ENCODE measurements around the gene NFYC.

Gene NFYC

DNA sequence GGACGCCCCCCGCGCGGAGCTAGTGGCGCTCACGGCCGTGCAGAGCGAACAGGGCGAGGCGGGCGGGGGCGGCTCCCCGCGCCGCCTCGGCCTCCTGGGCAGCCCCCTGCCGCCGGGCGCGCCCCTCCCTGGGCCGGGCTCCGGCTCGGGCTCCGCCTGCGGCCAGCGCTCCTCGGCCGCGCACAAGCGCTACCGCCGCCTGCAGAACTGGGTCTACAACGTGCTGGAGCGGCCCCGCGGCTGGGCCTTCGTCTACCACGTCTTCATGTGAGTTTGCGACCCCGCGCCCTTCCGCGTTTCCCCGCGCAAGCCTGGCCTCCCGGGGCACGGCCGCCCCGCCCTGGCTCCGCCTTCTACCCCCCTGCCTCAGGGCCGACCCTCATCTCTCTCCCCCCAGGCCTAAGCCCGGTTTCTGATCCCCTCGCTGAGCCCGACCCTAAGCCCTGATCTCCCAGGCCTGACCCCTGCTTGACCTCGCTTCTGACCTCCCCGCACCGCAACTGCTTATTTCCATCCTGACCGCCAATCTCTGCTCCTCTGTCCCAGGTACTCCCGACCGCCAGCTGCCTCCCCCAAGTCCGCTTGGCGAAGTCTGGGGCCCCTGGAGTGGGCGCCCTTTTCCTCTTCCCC, 92.8 kb downstream of the NFYC start (continued):
- TF ChIP-seq, protein P1, sequence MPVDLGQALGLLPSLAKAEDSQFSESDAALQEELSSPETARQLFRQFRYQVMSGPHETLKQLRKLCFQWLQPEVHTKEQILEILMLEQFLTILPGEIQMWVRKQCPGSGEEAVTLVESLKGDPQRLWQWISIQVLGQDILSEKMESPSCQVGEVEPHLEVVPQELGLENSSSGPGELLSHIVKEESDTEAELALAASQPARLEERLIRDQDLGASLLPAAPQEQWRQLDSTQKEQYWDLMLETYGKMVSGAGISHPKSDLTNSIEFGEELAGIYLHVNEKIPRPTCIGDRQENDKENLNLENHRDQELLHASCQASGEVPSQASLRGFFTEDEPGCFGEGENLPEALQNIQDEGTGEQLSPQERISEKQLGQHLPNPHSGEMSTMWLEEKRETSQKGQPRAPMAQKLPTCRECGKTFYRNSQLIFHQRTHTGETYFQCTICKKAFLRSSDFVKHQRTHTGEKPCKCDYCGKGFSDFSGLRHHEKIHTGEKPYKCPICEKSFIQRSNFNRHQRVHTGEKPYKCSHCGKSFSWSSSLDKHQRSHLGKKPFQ (tag by site-specific recombination; IDR thresholded peaks at IDR 0.05) = no peak
- TF ChIP-seq SCRT1 (tag by site-specific recombination; IDR thresholded peaks at IDR 0.05; ENCODE audit: borderline replicate concordance) (no peak), ZNF174 (tag by site-specific recombination; IDR thresholded peaks at IDR 0.05) (no peak), ZNF426 (tag by site-specific recombination; IDR thresholded peaks at IDR 0.05) (no peak), ZNF311 (tag by site-specific recombination; IDR thresholded peaks at IDR 0.05; ENCODE audit: borderline replicate concordance) (no peak), ZNF768 (tag by site-specific recombination; IDR thresholded peaks at IDR 0.05) (no peak), ZNF626 (tag by site-specific recombination; IDR thresholded peaks at IDR 0.05) (no peak), ZNF514 (tag by site-specific recombination; IDR thresholded peaks at IDR 0.05) (no peak), ZNF184 (tag by site-specific recombination; IDR thresholded peaks at IDR 0.05) (no peak), HIC1 (tag by site-specific recombination; IDR thresholded peaks at IDR 0.05) (no peak), HOXA7 (CRISPR knock-in tag; IDR thresholded peaks at IDR 0.05; ENCODE audit: borderline replicate concordance) (no peak), ZFP37 (tag by site-specific recombination; IDR thresholded peaks at IDR 0.05) (no peak), SETDB1 (IDR thresholded peaks at IDR 0.05; ENCODE audit: insufficient read length, low read length) (no peak), ZNF791 (tag by site-specific recombination; IDR thresholded peaks at IDR 0.05) (no peak), ZNF266 (tag by site-specific recombination; IDR thresholded peaks at IDR 0.05; ENCODE audit: low read depth) (no peak), ZXDB (tag by site-specific recombination; IDR thresholded peaks at IDR 0.05) (no peak), ZNF48 (tag by site-specific recombination; IDR thresholded peaks at IDR 0.05) (no peak), SP2 (tag by site-specific recombination; IDR thresholded peaks at IDR 0.05) (peak; percentile 38), ZBTB1 (tag by site-specific recombination; IDR thresholded peaks at IDR 0.05) (no peak), ZNF639 (tag by site-specific recombination; IDR thresholded peaks at IDR 0.05) (no peak), ZNF501 (tag by site-specific recombination; IDR thresholded peaks at IDR 0.05) (no peak), ZNF16 (tag by site-specific recombination; IDR thresholded peaks at IDR 0.05; ENCODE audit: low read depth) (no peak), ZNF585B (tag by site-specific recombination; IDR thresholded peaks at IDR 0.05) (no peak), ZNF148 (tag by site-specific recombination; IDR thresholded peaks at IDR 0.05; ENCODE audit: borderline replicate concordance) (no peak), ZNF549 (tag by site-specific recombination; IDR thresholded peaks at IDR 0.05) (no peak), ZNF132 (tag by site-specific recombination; IDR thresholded peaks at IDR 0.05; ENCODE audit: borderline replicate concordance) (no peak), KLF16 (tag by site-specific recombination; IDR thresholded peaks at IDR 0.05) (no peak), GFI1B (tag by site-specific recombination; IDR thresholded peaks at IDR 0.05) (no peak), ZNF600 (tag by site-specific recombination; IDR thresholded peaks at IDR 0.05) (no peak), ZNF660 (tag by site-specific recombination; IDR thresholded peaks at IDR 0.05) (no peak), ZNF473 (tag by site-specific recombination; IDR thresholded peaks at IDR 0.05) (no peak)
- TF ChIP-seq, protein P2, sequence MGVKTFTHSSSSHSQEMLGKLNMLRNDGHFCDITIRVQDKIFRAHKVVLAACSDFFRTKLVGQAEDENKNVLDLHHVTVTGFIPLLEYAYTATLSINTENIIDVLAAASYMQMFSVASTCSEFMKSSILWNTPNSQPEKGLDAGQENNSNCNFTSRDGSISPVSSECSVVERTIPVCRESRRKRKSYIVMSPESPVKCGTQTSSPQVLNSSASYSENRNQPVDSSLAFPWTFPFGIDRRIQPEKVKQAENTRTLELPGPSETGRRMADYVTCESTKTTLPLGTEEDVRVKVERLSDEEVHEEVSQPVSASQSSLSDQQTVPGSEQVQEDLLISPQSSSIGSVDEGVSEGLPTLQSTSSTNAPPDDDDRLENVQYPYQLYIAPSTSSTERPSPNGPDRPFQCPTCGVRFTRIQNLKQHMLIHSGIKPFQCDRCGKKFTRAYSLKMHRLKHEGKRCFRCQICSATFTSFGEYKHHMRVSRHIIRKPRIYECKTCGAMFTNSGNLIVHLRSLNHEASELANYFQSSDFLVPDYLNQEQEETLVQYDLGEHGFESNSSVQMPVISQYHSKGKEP (tag by site-specific recombination; IDR thresholded peaks at IDR 0.05) = no peak

All from HEK293 (cell line).